ENCODE data around the gene SH3PXD2B. TPM values are rescaled to one million over a fixed set of nuclear protein-coding genes. Genes with fewer than 3 reads are reported as not detected.

SH3PXD2B gene
- total and polyA plus RNA-seq, 2 donors (not counting 1 experiment from before 2014, with no cell fraction given), result not detected

- Histone ChIP-seq H3K27me3 (replicated peaks in 1 of 4; ENCODE audit: control extremely low read depth in 1 of 4, control insufficient read depth in 3 of 4, insufficient read depth in 4 of 4, low read length in 3 of 4) (no peaks in the 10 kb centered on the region), H4K20me1 (ENCODE audit: control insufficient read depth, insufficient read depth, low read length, poor library complexity, severe bottlenecking) (no peaks in the 10 kb centered on the region), H3K27ac (ENCODE audit: low read length in 2 of 2) (no peak overlapping the region), H3K4me3 (ENCODE audit: control extremely low read depth in 1 of 5, extremely low read depth in 1 of 5, insufficient read depth in 1 of 5, low read depth in 2 of 5, low read length in 4 of 5) (no peak overlapping the region), H3K9ac (ENCODE audit: low read length) (no peak overlapping the region), H3K4me2 (replicated peaks; ENCODE audit: low read depth, low read length, poor library complexity, severe bottlenecking) (no peak overlapping the region), H3K79me2 (ENCODE audit: control insufficient read depth, insufficient read depth, low read length) (no peaks in the 10 kb centered on the region), H3K4me1 (ENCODE audit: control insufficient read depth in 2 of 2, insufficient read depth in 2 of 2, low read length in 2 of 2) (no peaks in the 10 kb centered on the region), H2AFZ (ENCODE audit: insufficient read depth, low read depth, low read length, poor library complexity, severe bottlenecking) (no peak overlapping the region), H3K9me3 (ENCODE audit: control extremely low read depth in 1 of 3, control insufficient read depth in 2 of 3, insufficient read depth in 1 of 3, low read length in 2 of 3) (peaks cover 5 to 22% (median 12%) of the 10 kb centered on the region in 3 donors), H3K36me3 (replicated peaks in 1 of 2; ENCODE audit: control extremely low read depth in 1 of 2, control insufficient read depth in 1 of 2, extremely low read depth in 1 of 2, insufficient read depth in 2 of 2, low read length in 1 of 2) (no peaks in the 10 kb centered on the region)
- 100% methylated on average over 2 of the region's 6 CpGs for WGBS (ENCODE audit: insufficient coverage)
- TF ChIP-seq, protein P1, sequence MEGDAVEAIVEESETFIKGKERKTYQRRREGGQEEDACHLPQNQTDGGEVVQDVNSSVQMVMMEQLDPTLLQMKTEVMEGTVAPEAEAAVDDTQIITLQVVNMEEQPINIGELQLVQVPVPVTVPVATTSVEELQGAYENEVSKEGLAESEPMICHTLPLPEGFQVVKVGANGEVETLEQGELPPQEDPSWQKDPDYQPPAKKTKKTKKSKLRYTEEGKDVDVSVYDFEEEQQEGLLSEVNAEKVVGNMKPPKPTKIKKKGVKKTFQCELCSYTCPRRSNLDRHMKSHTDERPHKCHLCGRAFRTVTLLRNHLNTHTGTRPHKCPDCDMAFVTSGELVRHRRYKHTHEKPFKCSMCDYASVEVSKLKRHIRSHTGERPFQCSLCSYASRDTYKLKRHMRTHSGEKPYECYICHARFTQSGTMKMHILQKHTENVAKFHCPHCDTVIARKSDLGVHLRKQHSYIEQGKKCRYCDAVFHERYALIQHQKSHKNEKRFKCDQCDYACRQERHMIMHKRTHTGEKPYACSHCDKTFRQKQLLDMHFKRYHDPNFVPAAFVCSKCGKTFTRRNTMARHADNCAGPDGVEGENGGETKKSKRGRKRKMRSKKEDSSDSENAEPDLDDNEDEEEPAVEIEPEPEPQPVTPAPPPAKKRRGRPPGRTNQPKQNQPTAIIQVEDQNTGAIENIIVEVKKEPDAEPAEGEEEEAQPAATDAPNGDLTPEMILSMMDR (IDR thresholded peaks at IDR 0.05), result no peak
- TF ChIP-seq EZH2 (IDR thresholded peaks at IDR 0.05; ENCODE audit: borderline replicate concordance, insufficient read depth, low read depth, low read length, poor library complexity, severe bottlenecking), result no peak
- no peak overlapping the region for H3K4me3 Mint-ChIP-seq
- peaks cover 10% of the 10 kb centered on the region for H3K9me3 Mint-ChIP-seq (ENCODE audit: insufficient read depth)
- ATAC-seq (ENCODE audit: low read depth) (no peak), DNase-seq (no peak)
- POLR2A ChIA-PET, result no interaction called here
- H3K4me1 Mint-ChIP-seq, result no peaks in the 10 kb centered on the region
- CTCF ChIA-PET, result no interaction called here
- intact Hi-C loops (cut with micrococcal nuclease), result no loop called here
- H3K27me3 Mint-ChIP-seq, result peaks cover 2% of the 10 kb centered on the region
- no peak overlapping the region for H3K27ac Mint-ChIP-seq
Measured at GRCh38 chr5:172373680-172374079, 80.6 kb downstream of the SH3PXD2B start.

- no peak overlapping the region for H3K4me2 ChIP-seq (replicated peaks; ENCODE audit: low read depth, low read length, poor library complexity, severe bottlenecking)
- H3K27me3 ChIP-seq (replicated peaks in 1 of 4; ENCODE audit: control extremely low read depth in 1 of 4, control insufficient read depth in 3 of 4, insufficient read depth in 4 of 4, low read length in 3 of 4), result no peaks in the 10 kb centered on the region
- WGBS (ENCODE audit: insufficient coverage), result 100% methylated on average over 3 of the region's 7 CpGs
- POLR2A ChIA-PET, result no interaction called here
- CTCF ChIA-PET, result no interaction called here
- peaks cover 10% of the 10 kb centered on the region for H3K9me3 Mint-ChIP-seq (ENCODE audit: insufficient read depth)
- H3K27me3 Mint-ChIP-seq, result peaks cover 3% of the 10 kb centered on the region
- no peaks in the 10 kb centered on the region for H4K20me1 ChIP-seq (ENCODE audit: control insufficient read depth, insufficient read depth, low read length, poor library complexity, severe bottlenecking)
- H3K4me3 Mint-ChIP-seq, result no peak overlapping the region
- H3K36me3 ChIP-seq (replicated peaks in 1 of 2; ENCODE audit: control extremely low read depth in 1 of 2, control insufficient read depth in 1 of 2, extremely low read depth in 1 of 2, insufficient read depth in 2 of 2, low read length in 1 of 2), result no peaks in the 10 kb centered on the region
- no peak for ATAC-seq (ENCODE audit: low read depth)
- DNase-seq, result no peak
- TF ChIP-seq, protein P1 (IDR thresholded peaks at IDR 0.05), result no peak
- no peak for TF ChIP-seq EZH2 (IDR thresholded peaks at IDR 0.05; ENCODE audit: borderline replicate concordance, insufficient read depth, low read depth, low read length, poor library complexity, severe bottlenecking)
- no peaks in the 10 kb centered on the region for H3K4me1 Mint-ChIP-seq
- no peak overlapping the region for H3K4me3 ChIP-seq (ENCODE audit: control extremely low read depth in 1 of 5, extremely low read depth in 1 of 5, insufficient read depth in 1 of 5, low read depth in 2 of 5, low read length in 4 of 5)
- H2AFZ ChIP-seq (ENCODE audit: insufficient read depth, low read depth, low read length, poor library complexity, severe bottlenecking), result no peak overlapping the region
- H3K4me1 ChIP-seq (ENCODE audit: control insufficient read depth in 2 of 2, insufficient read depth in 2 of 2, low read length in 2 of 2), result no peaks in the 10 kb centered on the region
- intact Hi-C loops (cut with micrococcal nuclease), result no loop called here
- H3K79me2 ChIP-seq (ENCODE audit: control insufficient read depth, insufficient read depth, low read length), result no peaks in the 10 kb centered on the region
- peaks cover 5 to 20% (median 12%) of the 10 kb centered on the region in 3 donors for H3K9me3 ChIP-seq (ENCODE audit: control extremely low read depth in 1 of 3, control insufficient read depth in 2 of 3, insufficient read depth in 1 of 3, low read length in 2 of 3)
- H3K27ac ChIP-seq (ENCODE audit: low read length in 2 of 2), result no peak overlapping the region
- no peak overlapping the region for H3K9ac ChIP-seq (ENCODE audit: low read length)
- no peak overlapping the region for H3K27ac Mint-ChIP-seq
Measured at GRCh38 chr5:172371684-172372083, 82.6 kb downstream of the SH3PXD2B start.

Data from B cell (primary cell).